Lower leg skin (tissue), 3 donors: ENCODE results near the gene DAP3.
"Not testable (repeated sequence)": the region's sequence is repeated elsewhere in the genome, so short reads cannot be mapped to it uniquely, and the experiment has no call there.

Experiments
- POLR2A ChIP-seq, 2 donors: fragments of 450-650 bp; IDR thresholded peaks; one replicate each; pipeline ENCODE4 v1.6.1; 2016 to 2017; ENCODE audit warnings: antibody characterized with exemption in 2 of 2, mild to moderate bottlenecking in 1 of 2, moderate library complexity in 1 of 2
- TF ChIP-seq, protein P1 (sequence below), 3 donors: fragments of 450-650 bp; IDR thresholded peaks; one replicate each; pipeline ENCODE4 v1.5.1; 2016; ENCODE audit warnings: antibody characterized with exemption in 3 of 3, mild to moderate bottlenecking in 3 of 3, moderate library complexity in 2 of 3

- TF ChIP-seq, protein P1, sequence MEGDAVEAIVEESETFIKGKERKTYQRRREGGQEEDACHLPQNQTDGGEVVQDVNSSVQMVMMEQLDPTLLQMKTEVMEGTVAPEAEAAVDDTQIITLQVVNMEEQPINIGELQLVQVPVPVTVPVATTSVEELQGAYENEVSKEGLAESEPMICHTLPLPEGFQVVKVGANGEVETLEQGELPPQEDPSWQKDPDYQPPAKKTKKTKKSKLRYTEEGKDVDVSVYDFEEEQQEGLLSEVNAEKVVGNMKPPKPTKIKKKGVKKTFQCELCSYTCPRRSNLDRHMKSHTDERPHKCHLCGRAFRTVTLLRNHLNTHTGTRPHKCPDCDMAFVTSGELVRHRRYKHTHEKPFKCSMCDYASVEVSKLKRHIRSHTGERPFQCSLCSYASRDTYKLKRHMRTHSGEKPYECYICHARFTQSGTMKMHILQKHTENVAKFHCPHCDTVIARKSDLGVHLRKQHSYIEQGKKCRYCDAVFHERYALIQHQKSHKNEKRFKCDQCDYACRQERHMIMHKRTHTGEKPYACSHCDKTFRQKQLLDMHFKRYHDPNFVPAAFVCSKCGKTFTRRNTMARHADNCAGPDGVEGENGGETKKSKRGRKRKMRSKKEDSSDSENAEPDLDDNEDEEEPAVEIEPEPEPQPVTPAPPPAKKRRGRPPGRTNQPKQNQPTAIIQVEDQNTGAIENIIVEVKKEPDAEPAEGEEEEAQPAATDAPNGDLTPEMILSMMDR (IDR thresholded peaks at IDR 0.05): not testable (repeated sequence)
- not testable (repeated sequence) for TF ChIP-seq POLR2A (IDR thresholded peaks at IDR 0.05)
Measured at GRCh38 chr1:155711457-155711856, 22.6 kb downstream of the DAP3 start.
